Measurements from ENCODE around the gene TMEM212. TPM values are rescaled to one million over a fixed set of nuclear protein-coding genes. Genes with fewer than 3 reads are reported as not detected.

Gene TMEM212
- total and polyA plus RNA-seq, 2 experiments from 2014 or later = not detected

GRCh38 chr3:171878461-171879225 lies 35.5 kb downstream of the TMEM212 start:
- H3K36me3 ChIP-seq (replicated peaks; ENCODE audit: insufficient read depth, low read depth) = no peaks in the 10 kb centered on the region
- H3K27ac ChIP-seq = peak overlapping the region; percentile 8
- WGBS (ENCODE audit: low lambda C conversion rate, missing lambda C conversion rate) = 59% methylated on average over 4 of the region's 4 CpGs
- H3K9me3 ChIP-seq (ENCODE audit: low read depth) = no peaks in the 10 kb centered on the region
- no peaks in the 10 kb centered on the region for H4K20me1 ChIP-seq (ENCODE audit: insufficient read depth, poor library complexity, severe bottlenecking)
- no peaks in the 10 kb centered on the region for H3K27me3 ChIP-seq
- H3K9me2 ChIP-seq (replicated peaks; ENCODE audit: insufficient read depth) = no peaks in the 10 kb centered on the region
- no peaks in the 10 kb centered on the region for H3K79me2 ChIP-seq
- H3K4me2 ChIP-seq = no peak overlapping the region
- TF ChIP-seq EZH2phosphoT487 (IDR thresholded peaks at IDR 0.05; ENCODE audit: low read depth, severe bottlenecking, unreplicated experiment) (no peak), CTCF (IDR thresholded peaks at IDR 0.05; ENCODE audit: poor library complexity) (no peak), EZH2 (IDR thresholded peaks at IDR 0.05; ENCODE audit: borderline replicate concordance) (no peak)
- DNase-seq (ENCODE audit: low spot score) = no peak
- no peak overlapping the region for H2AFZ ChIP-seq
- H3K4me1 ChIP-seq (ENCODE audit: insufficient read depth) = peaks cover 22% of the 10 kb centered on the region
- H3K4me3 ChIP-seq = no peak overlapping the region

GRCh38 chr3:171879472-171879871 lies 36.3 kb downstream of the TMEM212 start:
- WGBS (ENCODE audit: low lambda C conversion rate, missing lambda C conversion rate) = 48% methylated on average over 3 of the region's 3 CpGs
- Histone ChIP-seq H3K4me2 (no peak overlapping the region), H3K4me3 (no peak overlapping the region), H4K20me1 (ENCODE audit: insufficient read depth, poor library complexity, severe bottlenecking) (no peaks in the 10 kb centered on the region), H2AFZ (no peak overlapping the region), H3K27ac (no peak overlapping the region), H3K9me2 (replicated peaks; ENCODE audit: insufficient read depth) (no peaks in the 10 kb centered on the region), H3K79me2 (no peaks in the 10 kb centered on the region), H3K4me1 (ENCODE audit: insufficient read depth) (peaks cover 18% of the 10 kb centered on the region), H3K27me3 (no peaks in the 10 kb centered on the region), H3K36me3 (replicated peaks; ENCODE audit: insufficient read depth, low read depth) (no peaks in the 10 kb centered on the region), H3K9me3 (ENCODE audit: low read depth) (no peaks in the 10 kb centered on the region)
- DNase-seq (ENCODE audit: low spot score) = no peak
- TF ChIP-seq CTCF (IDR thresholded peaks at IDR 0.05; ENCODE audit: poor library complexity) (no peak), EZH2 (IDR thresholded peaks at IDR 0.05; ENCODE audit: borderline replicate concordance) (no peak), EZH2phosphoT487 (IDR thresholded peaks at IDR 0.05; ENCODE audit: low read depth, severe bottlenecking, unreplicated experiment) (no peak)

GRCh38 chr3:171880101-171880870 lies 37.1 kb downstream of the TMEM212 start:
- DNase-seq (ENCODE audit: low spot score) = no peak
- peaks cover 10% of the 10 kb centered on the region for H3K4me1 ChIP-seq (ENCODE audit: insufficient read depth)
- TF ChIP-seq EZH2phosphoT487 (IDR thresholded peaks at IDR 0.05; ENCODE audit: low read depth, severe bottlenecking, unreplicated experiment) = no peak
- TF ChIP-seq CTCF (IDR thresholded peaks at IDR 0.05; ENCODE audit: poor library complexity) = no peak
- no peak for TF ChIP-seq EZH2 (IDR thresholded peaks at IDR 0.05; ENCODE audit: borderline replicate concordance)
- no peak overlapping the region for H3K4me2 ChIP-seq
- H3K4me3 ChIP-seq = no peak overlapping the region
- no peak overlapping the region for H3K27ac ChIP-seq
- H3K79me2 ChIP-seq = no peaks in the 10 kb centered on the region
- H3K9me3 ChIP-seq (ENCODE audit: low read depth) = no peaks in the 10 kb centered on the region
- no peaks in the 10 kb centered on the region for H3K27me3 ChIP-seq
- H3K9me2 ChIP-seq (replicated peaks; ENCODE audit: insufficient read depth) = no peaks in the 10 kb centered on the region
- H3K36me3 ChIP-seq (replicated peaks; ENCODE audit: insufficient read depth, low read depth) = no peaks in the 10 kb centered on the region
- no peak overlapping the region for H2AFZ ChIP-seq
- H4K20me1 ChIP-seq (ENCODE audit: insufficient read depth, poor library complexity, severe bottlenecking) = no peaks in the 10 kb centered on the region
- WGBS (ENCODE audit: low lambda C conversion rate, missing lambda C conversion rate) = 88% methylated on average over 4 of the region's 4 CpGs
